Measurements from ENCODE around the gene CCL17. TPM values are rescaled to one million over a fixed set of nuclear protein-coding genes. Genes with fewer than 3 reads are reported as not detected.

Gene CCL17
- 10 to 100 TPM in 1 of 6 donors, 1 to 10 TPM in 2, not detected in 3; 2.8 to 24.2 (median 5.8) TPM for total RNA-seq

GRCh38 chr16:57403965-57404817, at the start of gene CCL17:
CCL17 (plus strand) TSS chr16:57404767; CDS start chr16:57413933, 9,166 bp downstream.
- H3K4me1 ChIP-seq: peaks cover 2 to 9% (median 4%) of the 10 kb centered on the region in 4 donors
- ATAC-seq (ENCODE audit: low FRiP score in 2 of 2): no peak
- 77 to 79% methylated on average over 17 of the region's 17 CpGs for WGBS, 2 donors

DNA sequence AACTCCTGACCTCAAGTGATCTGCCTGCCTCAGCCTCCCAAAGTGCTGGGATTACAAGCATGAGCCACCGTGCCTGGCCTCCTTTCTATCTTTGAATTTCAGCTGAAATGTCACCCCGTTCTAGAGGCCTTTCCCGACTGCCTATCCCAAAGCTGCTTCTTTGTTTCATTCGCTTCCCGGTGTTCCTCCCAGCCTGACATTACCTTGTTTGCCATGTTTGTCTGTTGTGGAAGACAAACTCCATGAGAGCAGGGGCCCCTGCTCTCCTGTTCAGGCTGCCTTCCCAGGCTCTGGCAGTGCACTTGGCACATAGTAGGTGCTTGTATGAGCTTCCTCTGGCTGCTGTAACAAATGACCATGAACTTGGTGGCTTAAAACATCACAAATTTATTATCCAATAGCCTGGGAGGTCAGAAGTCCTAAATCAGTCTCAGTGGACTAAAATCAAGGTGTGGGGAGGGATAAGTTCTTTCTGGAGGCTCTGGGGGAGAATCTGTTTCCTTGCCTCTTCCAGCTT, 48.6 kb upstream of the CCL17 start:
- Histone ChIP-seq H3K36me3 (no peaks in the 10 kb centered on the region), H3K4me1 (no peaks in the 10 kb centered on the region), H3K9me3 (no peaks in the 10 kb centered on the region), H3K27ac (no peak overlapping the region), H3K4me3 (no peak overlapping the region), H3K27me3 (no peaks in the 10 kb centered on the region)
- ATAC-seq (ENCODE audit: low FRiP score in 2 of 2) (no peak), DNase-seq (no peak)
- WGBS, 2 donors: 92% methylated on average over 5 of the region's 5 CpGs
- no peak for TF ChIP-seq POLR2A (IDR thresholded peaks at IDR 0.05)
- TF ChIP-seq POLR2AphosphoS5 (IDR thresholded peaks at IDR 0.05): no peak
- no peak for TF ChIP-seq CTCF (IDR thresholded peaks at IDR 0.05)
- TF ChIP-seq EP300 (IDR thresholded peaks at IDR 0.05): no peak

More at GRCh38 chr16:57403965-57404817, at the start of gene CCL17:
- Histone ChIP-seq H3K36me3 (no peaks in the 10 kb centered on the region), H3K27ac (no peak within 1 kb of the TSS), H3K4me3 (no peak within 1 kb of the TSS), H3K9me3 (no peaks in the 10 kb centered on the region), H3K27me3 (no peaks in the 10 kb centered on the region)
- DNase-seq: peak in 1 of 2 donors; percentile 45
- TF ChIP-seq POLR2AphosphoS5 (IDR thresholded peaks at IDR 0.05) (no peak), POLR2A (IDR thresholded peaks at IDR 0.05) (no peak), EP300 (IDR thresholded peaks at IDR 0.05) (no peak), CTCF (IDR thresholded peaks at IDR 0.05) (no peak)

- Histone ChIP-seq H3K27me3 (no peaks in the 10 kb centered on the region), H3K4me1 (no peaks in the 10 kb centered on the region), H3K9me3 (no peaks in the 10 kb centered on the region), H3K27ac (no peak overlapping the region), H3K36me3 (no peaks in the 10 kb centered on the region), H3K4me3 (no peak overlapping the region)
- no peak for ATAC-seq (ENCODE audit: low FRiP score in 2 of 2)
- 95 to 98% methylated on average over 4 of the region's 4 CpGs for WGBS, 2 donors
- TF ChIP-seq POLR2AphosphoS5 (IDR thresholded peaks at IDR 0.05): no peak
- TF ChIP-seq EP300 (IDR thresholded peaks at IDR 0.05): no peak
- no peak for TF ChIP-seq CTCF (IDR thresholded peaks at IDR 0.05)
- TF ChIP-seq POLR2A (IDR thresholded peaks at IDR 0.05): no peak
- DNase-seq: no peak
These were observed 48.0 kb upstream of the CCL17 start for GRCh38 chr16:57356547-57356946.

- no peaks in the 10 kb centered on the region for H3K4me1 ChIP-seq
- ATAC-seq (ENCODE audit: low FRiP score in 2 of 2): peak in 1 of 2 donors; percentile 71
- DNase-seq: no peak
These were observed 47.1 kb upstream of the CCL17 start for GRCh38 chr16:57357330-57358085.

More at GRCh38 chr16:57357330-57358085, 47.1 kb upstream of the CCL17 start:
- Histone ChIP-seq H3K4me3 (no peak overlapping the region), H3K27me3 (no peaks in the 10 kb centered on the region), H3K27ac (no peak overlapping the region), H3K9me3 (no peaks in the 10 kb centered on the region), H3K36me3 (no peaks in the 10 kb centered on the region)
- TF ChIP-seq EP300 (IDR thresholded peaks at IDR 0.05) (no peak), CTCF (IDR thresholded peaks at IDR 0.05) (no peak), POLR2A (IDR thresholded peaks at IDR 0.05) (no peak), POLR2AphosphoS5 (IDR thresholded peaks at IDR 0.05) (no peak)
- WGBS, 2 donors: 63 to 74% methylated on average over 9 of the region's 9 CpGs

Measured in upper lobe of left lung (tissue), 6 donors.